Myocyte (in vitro differentiated cells): ENCODE measurements around the gene LHFPL3. TPM values are rescaled to one million over a fixed set of nuclear protein-coding genes. Genes with fewer than 3 reads are reported as not detected.
"Not testable (repeated sequence)": the region's sequence is repeated elsewhere in the genome, so short reads cannot be mapped to it uniquely, and the experiment has no call there.

Experiments used
- DNase-seq: peaks from one replicate; pipeline ENCODE4 v3.0.0-alpha.2; 2012; ENCODE audit warnings: low read depth
- total RNA-seq: library from RNA; depleted of rRNA; stranded (reverse); fragments of >200 nt; gene quantifications from 2 replicates; pipeline ENCODE4 v1.2.3, GENCODE V29; 2014

LHFPL3 gene
- total RNA-seq, 1 donor from 2014 or later: not detected

DNA sequence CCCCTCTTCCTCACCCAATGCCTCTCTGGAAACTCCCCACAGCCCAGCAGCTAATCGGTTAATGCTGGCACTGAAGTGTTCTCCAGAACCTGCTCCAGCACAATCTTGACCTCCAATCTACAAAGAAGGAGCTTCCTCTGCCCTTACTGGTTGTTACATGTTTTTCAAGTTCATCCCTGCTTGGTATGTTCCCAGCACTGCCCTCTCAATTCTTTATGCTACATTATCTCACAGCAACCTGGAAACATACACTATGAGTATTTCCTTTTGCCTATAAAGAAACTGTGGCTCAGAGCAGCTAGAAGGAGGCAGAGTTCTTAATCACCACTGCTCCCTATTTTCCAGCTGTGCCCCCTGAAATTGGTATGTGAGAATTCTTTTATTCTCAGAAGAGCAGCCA, 601.5 kb downstream of the LHFPL3 start:
- no peak for DNase-seq

DNA sequence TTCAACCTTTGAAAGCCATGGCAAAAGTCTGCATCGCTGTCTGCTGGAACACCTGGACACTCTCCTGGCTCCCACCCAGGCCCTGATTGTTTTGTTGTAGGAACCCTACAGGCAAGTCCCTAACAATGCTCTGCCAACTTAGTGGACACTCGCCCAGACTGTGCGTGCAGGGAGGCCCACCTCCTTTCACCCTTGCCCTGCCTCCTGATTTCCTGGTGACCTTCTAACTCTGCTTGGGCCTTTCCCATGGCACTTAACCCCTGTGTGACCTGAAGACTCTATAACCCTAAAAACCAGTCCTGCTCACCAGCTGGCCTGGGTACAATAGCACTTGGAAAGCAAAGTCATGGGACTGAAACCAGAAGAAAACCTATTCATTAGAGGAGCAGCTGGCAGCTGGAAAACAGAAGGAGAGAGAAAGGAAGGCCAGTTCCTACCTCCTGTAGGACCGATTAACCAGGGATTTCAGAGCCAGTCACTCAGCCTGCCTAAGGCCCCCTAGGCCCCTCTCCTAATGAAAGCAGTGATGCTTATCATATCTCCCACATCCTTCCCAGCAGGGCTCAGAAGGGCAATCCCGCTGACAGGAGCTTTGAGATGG, 602.9 kb downstream of the LHFPL3 start:
- peak; percentile 20 for DNase-seq

DNA sequence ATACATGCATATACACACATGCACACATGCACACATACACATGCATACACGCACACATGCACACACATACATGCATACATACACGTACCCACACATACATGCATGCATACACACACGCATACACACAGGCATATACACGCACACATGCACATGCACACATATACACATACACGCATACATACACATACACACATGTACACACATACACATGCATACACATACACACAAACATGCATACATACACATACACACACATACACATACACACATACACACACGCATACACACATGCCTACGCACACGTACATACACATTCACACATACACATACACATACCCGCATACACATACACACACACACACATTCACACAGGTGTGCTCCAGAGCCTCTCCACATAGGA, 604.6 kb downstream of the LHFPL3 start:
- no peak for DNase-seq

DNA sequence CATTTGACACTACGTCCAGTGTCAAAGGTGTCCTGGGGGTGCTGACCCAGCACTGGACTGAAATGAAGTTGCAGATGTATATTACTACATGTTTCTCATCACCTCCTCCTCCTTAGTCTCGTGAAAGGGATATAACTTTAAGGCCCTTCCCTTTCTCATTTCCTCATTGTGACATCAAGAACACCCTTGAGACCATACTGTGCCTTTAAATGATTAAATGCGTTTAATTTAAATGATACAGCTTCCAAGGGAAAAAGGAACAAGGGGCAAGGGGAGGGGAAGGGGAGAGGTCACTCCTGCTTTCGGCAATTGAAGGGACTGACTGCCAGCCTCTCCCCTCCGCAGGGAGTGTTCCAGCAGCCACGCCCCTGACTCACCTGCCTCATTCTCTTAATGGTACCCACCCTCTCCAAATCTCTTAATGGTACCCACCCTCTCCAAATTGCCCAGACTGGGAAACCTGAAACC, 605.2 kb downstream of the LHFPL3 start:
- DNase-seq: no peak

DNA sequence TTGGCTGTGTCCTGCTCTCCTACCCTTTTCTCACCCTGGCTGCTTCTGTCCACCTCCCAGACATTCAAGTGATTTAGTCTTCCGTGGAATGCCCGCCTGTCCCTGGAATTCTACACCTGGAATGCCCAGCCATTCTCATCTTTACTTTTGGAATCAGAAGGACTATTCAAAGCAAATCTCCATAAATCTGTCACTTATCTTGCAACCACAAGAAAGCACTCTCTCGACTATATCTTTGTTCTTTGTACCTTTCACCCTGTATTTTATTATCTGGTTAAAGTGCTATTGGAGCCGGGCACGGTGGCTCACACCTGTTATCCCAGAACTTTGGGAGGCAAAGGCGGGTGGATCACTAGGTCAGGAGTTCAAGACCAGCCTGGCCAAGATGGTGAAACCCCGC, 606.3 kb downstream of the LHFPL3 start:
- no peak for DNase-seq

DNA sequence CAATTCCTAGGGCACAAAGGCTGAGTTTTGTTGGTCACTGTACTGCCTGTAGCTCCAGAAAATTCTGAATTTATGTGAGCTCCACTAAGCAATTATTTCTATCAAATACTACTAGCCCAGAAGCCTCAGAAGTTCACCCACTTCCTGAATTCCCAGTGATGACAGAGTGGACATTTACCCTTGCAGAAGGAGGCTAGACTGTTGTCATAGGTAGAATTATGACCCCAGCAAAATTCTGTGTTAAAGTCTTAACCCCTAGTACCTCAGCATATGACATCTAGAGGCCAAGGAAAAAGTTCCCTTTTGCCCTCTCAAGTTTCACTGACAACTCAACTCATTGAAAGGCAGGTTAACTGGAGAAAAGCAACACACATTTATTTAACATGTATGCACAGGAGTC, 606.9 kb downstream of the LHFPL3 start:
- no peak for DNase-seq

DNA sequence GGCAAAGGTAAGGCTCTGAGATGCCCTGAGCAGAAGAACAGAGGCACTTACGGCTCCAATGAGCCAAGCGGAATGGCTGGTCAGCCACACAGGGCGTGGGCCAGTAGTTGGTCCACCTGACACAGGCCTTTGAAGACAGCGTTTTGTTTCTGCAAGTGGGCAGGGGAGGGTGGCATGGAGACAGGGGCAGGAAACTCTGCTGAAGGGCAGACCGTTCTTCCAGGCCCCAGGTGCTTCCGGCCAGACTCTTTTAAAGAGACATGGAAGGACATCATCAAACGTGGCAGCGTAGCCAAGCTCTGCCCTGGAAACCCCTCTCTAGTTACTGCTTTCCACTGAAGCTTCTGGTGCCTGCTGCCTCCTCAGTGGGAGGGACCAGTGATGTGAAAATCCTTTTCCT, 608.1 kb downstream of the LHFPL3 start:
- DNase-seq: no peak

DNA sequence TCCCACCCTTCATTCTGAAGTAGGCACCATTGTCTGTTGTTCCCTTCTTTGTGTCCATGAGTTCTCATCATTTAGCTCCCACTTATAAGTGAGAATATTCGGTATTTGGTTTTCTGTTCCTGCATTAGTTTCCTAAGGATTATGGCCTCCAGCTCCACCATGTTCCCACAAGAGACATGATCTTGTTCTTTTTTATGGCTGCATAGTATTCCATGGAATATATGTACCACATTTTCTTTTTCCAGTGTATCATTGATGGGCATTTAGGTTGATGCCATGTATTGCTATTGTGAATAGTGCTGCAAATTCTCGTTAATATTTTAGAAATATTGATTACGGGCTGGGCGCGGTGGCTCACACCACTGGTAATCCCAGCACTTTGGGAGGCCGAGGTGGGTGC, 609.1 kb downstream of the LHFPL3 start:
- not testable (repeated sequence) for DNase-seq

DNA sequence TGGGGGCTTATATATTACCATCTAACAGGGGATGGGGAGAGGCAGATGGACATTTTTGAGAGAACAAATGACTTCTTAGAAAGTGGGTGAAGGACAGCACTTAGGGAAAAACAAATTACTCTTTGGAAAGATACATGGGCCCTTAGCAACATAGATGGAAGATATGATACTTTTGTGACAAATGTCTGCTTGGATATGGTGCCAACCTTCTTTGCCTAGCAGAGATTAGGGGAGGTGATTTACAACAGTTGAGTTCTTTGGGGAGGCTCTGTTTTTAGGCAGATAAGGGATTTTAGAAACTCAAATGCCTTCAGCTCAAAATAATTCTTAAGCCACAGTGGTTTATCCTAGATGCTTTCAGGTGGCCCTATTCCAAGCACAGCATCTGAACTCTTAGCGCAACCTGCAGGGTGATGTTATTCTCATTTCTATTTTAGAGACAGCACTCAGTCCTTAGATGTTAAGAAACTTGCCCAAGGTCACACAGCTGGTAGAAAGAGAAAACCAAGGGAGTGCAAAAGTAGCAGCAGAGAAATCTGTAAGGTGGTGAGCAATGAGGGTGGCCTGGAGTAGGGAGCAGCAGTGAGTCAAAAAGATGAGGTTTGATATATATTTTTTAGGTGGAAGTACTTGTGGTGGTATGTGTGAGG, 610.5 kb downstream of the LHFPL3 start:
- no peak for DNase-seq

DNA sequence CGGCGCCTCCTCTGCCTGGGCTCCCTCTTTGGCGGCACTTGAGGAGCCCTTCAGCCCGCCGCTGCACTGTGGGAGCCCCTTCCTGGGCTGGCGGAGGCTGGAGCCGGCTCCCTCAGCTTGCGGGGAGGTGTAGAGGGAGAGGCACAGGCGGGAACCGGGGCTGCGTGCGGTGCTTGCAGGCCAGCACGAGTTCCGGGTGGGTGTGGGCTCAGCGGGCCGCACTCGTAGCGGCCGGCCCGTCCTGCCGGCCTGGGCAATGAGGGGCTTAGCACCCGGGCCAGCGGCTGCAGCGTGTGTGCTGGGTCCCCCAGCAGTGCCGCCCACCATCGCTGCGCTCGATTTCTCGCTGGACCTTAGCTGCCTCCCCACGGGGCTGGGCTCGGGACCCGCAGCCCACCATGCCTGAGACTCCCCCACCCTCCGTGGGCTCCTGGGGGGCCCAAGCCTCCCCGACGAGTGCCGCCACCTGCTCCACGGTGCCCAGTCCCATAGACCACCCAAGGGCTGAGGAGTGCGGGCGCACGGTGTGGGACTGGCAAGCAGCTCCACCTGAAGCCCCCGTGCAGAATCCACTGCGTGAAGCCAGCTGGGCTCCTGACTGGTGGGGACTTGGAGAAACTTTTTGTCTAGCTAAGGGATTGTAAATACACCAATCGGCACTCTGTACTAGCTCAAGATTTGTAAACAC, 611.8 kb downstream of the LHFPL3 start:
- no peak for DNase-seq

DNA sequence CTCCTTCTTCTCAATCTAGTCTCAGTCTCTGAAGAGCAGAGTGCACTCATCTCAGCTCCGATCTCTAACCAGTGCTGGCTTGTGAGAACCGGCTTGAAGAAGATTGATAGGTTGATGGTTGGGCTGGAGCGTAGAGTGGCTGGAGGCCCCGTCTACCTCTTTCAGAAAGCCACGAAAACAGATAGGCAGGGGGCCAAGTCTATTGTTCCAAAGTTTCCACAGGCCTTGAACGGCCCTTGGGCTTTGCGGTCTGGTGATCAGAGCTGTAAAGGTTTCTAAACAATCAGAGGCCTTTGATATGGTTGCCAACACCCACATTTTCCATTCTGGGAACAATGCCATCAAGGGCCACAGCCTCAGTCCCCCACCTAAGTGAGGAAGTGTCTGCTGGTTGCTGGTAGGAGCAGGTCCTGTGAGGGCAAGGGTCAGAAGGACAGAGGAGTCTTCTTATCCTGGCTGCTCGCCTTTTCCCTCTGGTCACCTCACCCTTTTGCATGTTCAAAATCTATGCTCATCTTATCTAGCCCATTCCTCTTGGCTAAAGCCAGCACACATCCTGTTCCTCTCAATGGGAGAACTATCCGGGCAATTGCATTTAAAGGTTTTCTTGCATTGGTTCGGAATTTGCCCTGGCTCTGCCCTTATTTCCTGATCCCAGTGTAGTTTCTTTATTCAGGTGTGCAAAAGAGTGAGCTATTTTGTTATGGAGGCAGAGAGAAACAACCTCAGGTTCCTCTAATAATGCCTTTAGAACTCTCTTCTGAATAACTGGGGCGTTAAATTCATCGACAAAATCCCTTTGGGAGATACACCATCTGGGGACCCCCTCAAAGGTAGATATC, 615.3 kb downstream of the LHFPL3 start:
- DNase-seq: no peak

DNA sequence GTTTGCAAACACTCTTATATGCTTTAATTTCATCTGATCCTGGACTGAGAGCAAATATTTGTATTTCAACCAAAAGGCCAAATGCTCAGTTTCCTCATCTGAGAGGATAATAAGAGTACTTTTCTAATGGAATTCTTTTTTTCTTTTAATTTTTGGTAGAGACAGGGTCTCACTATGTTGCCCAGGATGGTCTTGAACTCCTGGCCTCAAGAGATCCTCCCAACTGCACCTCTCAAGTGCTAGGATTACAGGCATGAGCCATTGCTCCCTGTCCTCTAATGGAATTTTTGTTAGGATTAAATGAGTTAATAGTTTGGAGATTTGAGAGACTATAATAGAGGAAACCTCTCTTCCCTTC, 617.2 kb downstream of the LHFPL3 start:
- no peak for DNase-seq

DNA sequence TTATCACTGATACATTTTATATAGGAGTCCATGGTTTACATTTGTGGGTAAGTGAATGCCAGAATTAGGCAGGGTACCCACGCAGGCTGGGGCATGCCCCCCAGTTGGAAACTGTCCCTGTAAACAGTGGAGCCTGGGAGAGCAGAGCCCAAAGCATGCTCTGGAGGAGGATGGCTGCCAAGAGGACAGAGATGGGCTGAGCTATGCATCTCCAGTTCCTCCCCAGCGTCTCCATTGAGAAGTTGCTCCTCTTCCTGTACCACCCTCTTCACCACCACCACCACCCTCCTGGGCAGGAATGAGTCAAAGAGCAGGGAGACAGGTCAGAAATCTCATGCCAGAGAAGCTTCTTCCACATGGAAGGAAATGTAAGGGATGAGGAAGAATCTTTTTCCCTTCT, 617.9 kb downstream of the LHFPL3 start:
- DNase-seq: no peak

DNA sequence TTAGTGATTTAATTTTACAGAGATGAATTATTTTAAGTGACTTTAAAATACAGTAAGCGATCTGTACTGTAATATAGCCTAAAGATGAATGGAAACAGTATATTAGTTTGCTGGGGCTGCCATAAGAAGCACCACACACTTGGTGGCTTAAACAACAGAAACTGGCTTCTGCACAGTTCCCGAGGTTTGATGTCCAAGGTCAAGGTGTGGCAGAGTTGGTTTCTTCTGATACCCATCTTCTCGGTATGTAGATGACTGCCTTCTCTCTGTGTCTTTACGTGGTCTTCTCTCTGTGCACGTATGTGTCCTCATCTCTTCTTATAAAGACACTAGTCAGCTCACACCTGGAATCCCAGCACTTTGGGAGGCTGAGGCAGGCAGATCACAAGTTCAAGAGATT, 621.6 kb downstream of the LHFPL3 start:
- no peak for DNase-seq

DNA sequence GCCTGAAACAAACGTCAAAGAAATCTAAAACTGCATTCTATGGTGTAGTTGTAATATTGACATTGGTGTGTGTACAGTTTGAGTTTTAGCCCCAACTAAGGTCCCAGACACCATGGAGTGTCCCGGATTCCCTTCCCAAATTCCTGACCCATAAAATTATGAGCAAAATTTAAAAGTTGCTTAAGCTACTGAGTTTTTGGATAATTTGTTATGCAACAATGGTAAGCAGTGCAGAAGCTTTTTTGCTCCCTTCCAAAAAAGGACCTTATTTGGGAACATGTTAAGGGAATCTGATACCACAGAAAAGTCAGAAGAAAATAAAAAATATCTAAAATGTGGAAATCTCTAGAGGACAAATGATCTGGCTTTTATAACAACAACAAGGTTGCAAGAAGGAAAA, 622.4 kb downstream of the LHFPL3 start:
- peak; percentile 58 for DNase-seq

DNA sequence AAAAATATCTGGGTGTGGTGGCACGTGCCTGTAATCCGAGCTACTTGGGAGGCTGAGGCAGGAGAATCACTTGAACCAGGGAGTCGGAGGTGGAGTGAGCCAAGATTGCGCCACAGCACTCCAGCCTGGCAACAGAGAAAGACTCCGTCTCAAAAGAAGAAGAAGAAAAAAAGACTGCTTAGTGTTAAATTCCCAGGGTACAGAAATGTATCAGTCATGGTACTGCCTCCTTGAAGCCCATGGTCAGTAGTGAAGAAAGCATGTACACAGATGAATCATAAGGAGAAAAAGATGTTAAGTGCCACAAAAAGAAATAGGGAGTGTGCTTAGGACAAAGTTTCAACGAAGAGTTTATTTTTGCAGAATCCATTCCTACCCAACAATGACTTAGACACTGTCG, 623.1 kb downstream of the LHFPL3 start:
- peak; percentile 34 for DNase-seq

DNA sequence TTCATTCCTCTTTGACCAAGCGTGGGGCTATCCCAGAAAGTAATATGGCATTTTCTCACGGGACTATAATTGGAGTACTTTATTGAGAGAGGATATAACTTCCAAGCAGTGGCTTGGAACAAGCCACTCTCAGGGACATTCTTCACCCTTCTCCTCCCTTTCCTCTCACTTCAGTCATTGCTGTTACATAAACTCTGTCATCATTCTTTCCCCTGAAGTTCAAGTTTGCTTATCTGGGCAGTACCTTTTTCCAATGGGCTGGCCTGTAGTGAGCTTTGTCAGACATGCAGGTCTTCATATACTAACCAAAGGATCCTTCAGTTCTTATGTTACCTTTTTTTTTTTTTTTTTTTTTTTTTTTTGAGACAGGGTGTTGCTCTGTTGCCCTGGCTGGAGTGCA, 626.9 kb downstream of the LHFPL3 start:
- no peak for DNase-seq

Other genes starting within 250 kb of the LHFPL3 start
- gene ORC5, start 120.6 kb upstream of the LHFPL3 start, total RNA-seq: 18.7 and 34.4 TPM in 2 replicates